COLO668 (cell line): Measurements from ENCODE around the gene VEZT.
"Not testable (repeated sequence)": the region's sequence is repeated elsewhere in the genome, so short reads cannot be mapped to it uniquely, and the experiment has no call there.

Experiments used
- DNase-seq: peaks from one replicate; lab custom pipeline; 2025; ENCODE audit not compliant: unreplicated experiment; lab: John Stamatoyannopoulos, UW

VEZT gene

GRCh38 chr12:95318071-95318545 lies 100.5 kb downstream of the VEZT start:
- no peak for DNase-seq

- no peak for DNase-seq
Measured at GRCh38 chr12:95319694-95320331, 102.2 kb downstream of the VEZT start.

GRCh38 chr12:95321516-95322246 lies 104.1 kb downstream of the VEZT start:
- DNase-seq, result no peak

- DNase-seq, result no peak
Measured at GRCh38 chr12:95322326-95322725, 104.7 kb downstream of the VEZT start.

GRCh38 chr12:95323212-95323611 lies 105.6 kb downstream of the VEZT start:
- DNase-seq, result no peak

- not testable (repeated sequence) for DNase-seq
Measured at GRCh38 chr12:95324246-95324645, 106.6 kb downstream of the VEZT start.

- DNase-seq, result no peak
Measured at GRCh38 chr12:95325501-95325900, 107.9 kb downstream of the VEZT start.

GRCh38 chr12:95326445-95326844 lies 108.8 kb downstream of the VEZT start:
- DNase-seq, result no peak

- DNase-seq, result no peak
Measured at GRCh38 chr12:95326855-95327254, 109.2 kb downstream of the VEZT start.

- no peak for DNase-seq
Measured at GRCh38 chr12:95328708-95329107, 111.1 kb downstream of the VEZT start.

- DNase-seq, result no peak
Measured at GRCh38 chr12:95335948-95336347, 118.3 kb downstream of the VEZT start.

- DNase-seq, result peak; percentile 78
Measured at GRCh38 chr12:95336387-95337067, 118.9 kb downstream of the VEZT start.

- no peak for DNase-seq
Measured at GRCh38 chr12:95337146-95337545, 119.5 kb downstream of the VEZT start.

GRCh38 chr12:95339086-95339788 lies 121.6 kb downstream of the VEZT start:
- no peak for DNase-seq

- DNase-seq, result no peak
Measured at GRCh38 chr12:95342008-95342407, 124.4 kb downstream of the VEZT start.

- DNase-seq, result no peak
Measured at GRCh38 chr12:95343461-95344230, 126.0 kb downstream of the VEZT start.

GRCh38 chr12:95349291-95349690 lies 131.7 kb downstream of the VEZT start:
- DNase-seq, result no peak

- no peak for DNase-seq
Measured at GRCh38 chr12:95351748-95352147, 134.1 kb downstream of the VEZT start.
